HG02763 (cell line): ENCODE results near the gene MLIP.
"Not testable (repeated sequence)": the region's sequence is repeated elsewhere in the genome, so short reads cannot be mapped to it uniquely, and the experiment has no call there.

Source experiments
- ATAC-seq: cut with Tn5 transposase; IDR thresholded peaks from one replicate; pipeline ENCODE4 v1.9.1; 2021; ENCODE audit warnings: mild to moderate bottlenecking, moderate library complexity; ENCODE audit not compliant: unreplicated experiment

MLIP gene

DNA sequence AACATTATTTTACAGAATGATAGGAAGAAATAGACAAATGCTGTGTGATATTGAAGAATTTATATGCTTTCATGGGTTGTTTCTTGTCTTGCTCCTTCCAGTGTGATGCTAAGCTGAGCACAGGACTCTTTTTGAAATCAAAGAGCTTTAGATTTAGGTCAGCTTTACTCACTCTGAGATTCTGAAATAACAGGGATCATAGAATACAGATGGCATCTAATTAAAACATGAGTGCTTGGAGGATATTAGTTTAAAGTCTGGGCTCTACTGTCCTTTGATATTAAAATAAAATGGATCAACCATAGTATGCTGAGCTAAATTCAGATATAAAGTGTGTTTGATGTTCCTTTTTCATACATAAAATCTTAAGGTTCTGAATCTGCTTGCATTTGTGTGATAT, 29.6 kb downstream of the MLIP start:
- no peak for ATAC-seq

DNA sequence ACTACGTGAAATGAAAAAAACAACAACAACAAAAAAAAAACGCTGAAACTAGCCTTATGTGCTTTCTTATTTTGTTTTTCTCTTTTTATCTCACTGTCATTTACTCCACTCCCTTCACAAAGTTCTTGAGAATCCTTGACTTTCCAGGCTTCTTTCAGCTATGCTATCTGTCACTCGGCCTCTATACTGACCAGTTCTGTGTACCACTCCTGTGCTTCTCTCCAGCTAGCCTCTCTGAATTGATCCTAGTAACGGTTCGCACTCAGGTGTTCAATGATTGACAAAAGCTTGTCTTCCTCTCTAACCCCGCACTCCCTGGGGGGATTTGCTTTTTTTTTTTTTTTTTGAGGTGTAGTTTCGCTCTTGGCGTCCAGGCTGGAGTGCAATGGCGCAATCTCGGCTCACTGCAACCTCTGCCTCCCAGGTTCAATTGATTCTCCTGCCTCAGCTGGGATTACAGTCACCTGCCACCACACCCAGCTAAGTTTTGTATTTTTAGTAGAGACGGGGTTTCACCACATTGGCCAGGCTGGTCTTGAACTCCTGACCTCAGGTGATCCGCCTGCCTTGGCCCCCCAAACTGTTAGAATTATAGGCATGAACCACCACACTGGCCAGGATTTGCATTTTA, 31.8 kb downstream of the MLIP start:
- ATAC-seq: no peak

DNA sequence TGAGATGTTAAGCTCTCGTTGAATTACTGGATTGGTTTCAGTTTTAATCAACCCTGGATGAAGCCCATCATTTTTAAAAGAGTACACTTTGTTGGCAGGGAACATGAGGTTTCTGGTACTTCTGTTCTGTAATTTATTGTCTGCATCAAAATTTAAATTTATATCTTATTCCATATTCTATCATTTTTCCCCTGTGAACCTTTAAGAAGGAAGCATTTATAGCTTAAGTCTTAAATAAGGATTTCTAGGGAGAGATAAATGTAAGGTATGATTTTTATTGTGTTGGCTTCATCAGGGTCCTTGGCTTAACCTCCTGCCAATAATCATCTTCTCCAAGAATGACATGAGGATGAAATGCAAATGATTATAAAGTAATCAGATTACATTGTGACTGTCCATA, 40.6 kb downstream of the MLIP start:
- ATAC-seq: no peak

DNA sequence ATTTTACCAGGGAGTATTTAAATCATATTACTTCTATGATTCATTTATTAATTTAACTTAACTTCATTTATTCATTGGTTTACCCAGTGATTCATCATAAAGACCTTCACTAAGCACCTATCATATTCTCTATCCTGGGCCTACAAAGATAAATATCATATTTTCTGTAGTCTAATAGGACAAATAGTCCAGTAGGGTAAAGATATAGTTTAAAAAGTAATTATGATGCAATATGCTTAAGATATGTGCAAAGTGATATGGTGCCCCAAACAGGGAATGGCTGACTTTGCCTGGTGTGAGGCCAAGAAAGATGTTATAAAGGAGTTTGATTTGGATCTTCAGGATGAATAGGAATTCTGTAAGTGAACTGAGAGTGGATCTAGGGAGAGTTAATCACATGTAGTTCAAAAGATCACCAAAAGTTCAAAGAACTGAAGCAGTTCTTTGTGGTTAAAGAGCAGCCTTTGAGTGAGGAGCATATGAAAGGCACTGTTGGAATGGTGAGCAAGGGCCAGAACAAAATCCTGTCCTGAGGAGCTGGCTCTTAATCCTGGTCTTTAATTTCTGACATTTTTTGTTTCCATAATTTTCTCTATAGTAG, 45.5 kb downstream of the MLIP start:
- ATAC-seq: no peak

DNA sequence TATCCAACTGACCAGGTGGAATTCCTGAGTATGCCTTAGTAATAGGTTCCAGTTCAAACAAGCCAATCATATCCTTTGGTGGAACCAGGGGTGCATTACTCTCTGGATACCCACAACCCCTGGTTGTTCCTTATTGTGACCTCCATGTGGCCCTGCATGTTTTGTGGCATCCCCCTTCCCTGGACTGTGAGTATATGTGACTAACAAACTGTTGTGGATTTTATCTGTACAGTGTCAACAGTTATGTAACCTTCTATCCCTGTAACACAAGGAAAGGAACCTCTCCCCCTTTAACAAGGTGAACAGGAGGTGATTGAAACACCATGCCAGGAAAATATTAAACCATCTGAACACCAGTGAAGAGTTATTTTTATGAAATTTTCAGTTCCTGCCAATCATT, 46.2 kb downstream of the MLIP start:
- no peak for ATAC-seq

DNA sequence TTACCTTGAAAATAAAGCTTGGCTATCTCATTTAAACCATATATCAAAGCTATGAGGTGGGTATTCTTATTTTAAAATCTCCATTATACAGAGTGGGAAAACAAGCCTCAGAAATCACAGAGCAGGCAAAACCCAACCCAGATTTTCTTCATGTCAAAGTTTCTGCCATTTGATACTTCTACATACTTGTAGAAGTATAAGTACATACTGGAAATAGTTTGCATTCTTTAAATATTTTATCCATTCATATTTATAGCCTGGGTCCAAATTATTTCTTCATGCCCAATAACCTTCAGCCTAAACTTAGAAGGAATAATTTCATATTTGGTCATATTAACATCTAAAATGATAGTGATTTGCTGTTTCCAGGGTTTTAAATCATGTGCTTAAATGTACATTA, 61.8 kb downstream of the MLIP start:
- ATAC-seq: no peak

DNA sequence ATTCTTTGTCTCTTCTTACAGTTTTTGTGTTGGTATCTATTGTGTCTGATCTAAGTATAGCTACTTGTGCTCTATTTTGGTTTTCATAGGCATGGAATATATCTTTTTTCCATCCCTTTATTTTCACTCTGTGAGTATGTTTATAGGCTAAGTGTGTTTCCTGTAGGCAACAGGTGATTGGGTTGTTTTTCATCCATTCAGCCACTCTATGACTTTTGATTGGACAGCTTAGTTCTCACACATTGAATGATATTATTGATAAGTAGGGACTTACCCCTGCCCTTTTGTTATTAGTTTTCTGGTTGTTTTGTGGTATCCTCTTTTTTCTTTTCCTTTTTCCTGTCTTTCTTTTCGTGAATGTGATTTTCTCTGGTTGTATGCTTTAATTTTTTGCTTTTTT, 67.9 kb downstream of the MLIP start:
- ATAC-seq: no peak

DNA sequence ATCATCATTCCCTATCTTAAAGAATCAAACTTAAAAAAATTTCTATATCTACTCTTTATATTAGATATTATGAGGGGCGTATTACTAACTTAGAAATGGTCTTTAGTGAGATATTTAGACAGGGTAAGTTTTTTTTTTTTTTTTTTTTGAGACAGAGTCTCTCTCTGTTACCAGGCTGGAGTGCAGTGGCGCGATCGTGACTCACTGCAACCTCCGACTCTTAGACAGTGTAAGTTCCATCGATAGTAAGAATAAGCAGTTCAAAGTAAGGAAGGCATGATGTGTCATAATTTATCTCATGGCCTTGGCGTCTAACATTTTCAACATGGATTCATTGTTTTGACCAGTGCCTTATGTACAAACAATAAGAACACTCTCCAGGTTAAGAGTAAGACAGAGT, 72.4 kb downstream of the MLIP start:
- no peak for ATAC-seq

DNA sequence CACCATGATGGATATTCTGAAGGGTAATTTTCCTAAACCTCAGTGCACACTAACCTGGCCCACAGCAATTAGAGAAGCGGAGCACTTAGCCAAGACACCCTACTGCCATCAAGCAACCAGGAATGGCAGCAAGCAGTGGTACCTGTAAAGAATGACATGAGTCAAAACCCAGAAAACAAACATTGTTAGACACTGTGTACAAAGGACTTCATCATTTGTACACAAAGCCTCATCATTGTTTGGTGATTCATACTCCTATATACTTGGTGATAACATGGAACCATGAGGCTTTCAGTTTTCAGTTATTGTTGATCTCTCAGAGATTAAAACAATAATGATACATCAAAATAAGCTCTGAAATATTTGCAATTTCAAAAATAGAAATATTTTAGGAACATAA, 74.6 kb downstream of the MLIP start:
- ATAC-seq: no peak

DNA sequence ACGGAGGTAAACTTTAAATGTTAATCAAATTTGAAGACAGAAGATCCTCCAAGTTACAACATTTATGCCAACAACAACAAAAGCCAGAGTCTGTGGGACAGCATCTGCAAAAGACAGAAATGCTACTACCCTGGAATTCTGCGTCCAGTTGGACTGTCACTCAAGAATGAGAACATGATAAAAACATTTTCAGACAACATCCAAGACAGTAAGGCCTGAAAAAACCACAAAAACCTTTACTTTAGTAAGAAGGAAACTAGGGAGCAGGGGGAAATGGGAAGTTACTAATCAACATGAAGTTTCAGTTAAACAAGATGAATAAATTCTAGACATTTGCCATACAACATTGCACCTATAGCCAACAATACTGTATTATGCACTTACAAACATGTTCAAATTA, 77.6 kb downstream of the MLIP start:
- ATAC-seq: no peak

DNA sequence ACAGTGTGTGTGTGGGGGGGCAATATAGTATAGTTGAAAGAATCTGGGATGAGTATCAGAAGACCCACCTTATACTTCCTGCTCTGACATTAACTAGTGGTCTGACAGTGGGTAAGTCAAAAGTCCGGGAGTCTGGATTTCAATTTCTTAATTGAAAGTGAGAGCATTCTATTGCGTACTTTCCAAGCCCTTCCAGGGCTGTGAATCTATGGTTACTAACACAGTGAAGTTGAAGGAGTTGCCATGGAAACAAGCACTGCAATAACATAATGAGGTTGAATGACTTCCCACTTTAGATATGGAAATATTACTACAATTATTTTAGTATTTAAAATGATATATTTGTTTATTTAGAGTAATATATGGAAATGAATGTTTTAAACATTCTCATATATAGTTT, 80.2 kb downstream of the MLIP start:
- ATAC-seq: no peak

DNA sequence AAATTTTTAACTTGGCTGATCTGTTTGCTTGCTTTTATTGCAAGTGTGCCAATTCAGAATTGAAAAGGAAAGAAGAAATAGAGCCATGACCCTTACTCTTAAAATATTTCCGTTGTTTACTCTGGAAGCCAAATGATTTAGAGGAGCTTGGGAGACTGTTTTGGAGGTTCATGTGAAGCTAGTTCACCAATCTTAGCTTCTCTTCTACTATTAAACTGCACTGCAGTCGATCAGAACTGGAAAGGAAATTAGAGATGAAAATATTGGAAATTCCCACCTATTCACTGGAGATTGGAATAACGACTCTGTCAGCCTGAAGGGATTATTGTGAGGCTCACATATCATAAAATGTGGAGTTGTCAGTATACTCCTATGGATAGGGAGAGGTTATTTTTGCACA, 81.8 kb downstream of the MLIP start:
- ATAC-seq: no peak

DNA sequence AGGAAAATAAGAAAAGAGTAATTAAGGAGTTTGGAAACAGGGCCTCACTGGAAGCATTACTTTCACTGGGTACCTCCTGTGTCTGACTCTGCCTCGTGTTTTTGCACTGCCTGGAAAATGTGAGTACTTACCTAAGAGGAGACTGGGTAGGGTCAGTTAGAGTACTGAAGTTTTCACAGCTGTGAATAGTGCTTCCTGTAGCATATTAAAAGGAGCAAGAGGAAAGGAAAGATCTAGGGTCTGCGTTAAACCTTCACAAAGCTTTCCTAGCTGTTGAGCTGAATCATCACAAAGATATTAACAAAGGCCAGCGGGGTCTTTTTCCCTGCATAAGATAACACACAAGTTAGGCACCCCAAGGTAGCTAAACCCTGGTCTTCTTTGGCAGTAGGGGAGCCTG, 82.3 kb downstream of the MLIP start:
- no peak for ATAC-seq

DNA sequence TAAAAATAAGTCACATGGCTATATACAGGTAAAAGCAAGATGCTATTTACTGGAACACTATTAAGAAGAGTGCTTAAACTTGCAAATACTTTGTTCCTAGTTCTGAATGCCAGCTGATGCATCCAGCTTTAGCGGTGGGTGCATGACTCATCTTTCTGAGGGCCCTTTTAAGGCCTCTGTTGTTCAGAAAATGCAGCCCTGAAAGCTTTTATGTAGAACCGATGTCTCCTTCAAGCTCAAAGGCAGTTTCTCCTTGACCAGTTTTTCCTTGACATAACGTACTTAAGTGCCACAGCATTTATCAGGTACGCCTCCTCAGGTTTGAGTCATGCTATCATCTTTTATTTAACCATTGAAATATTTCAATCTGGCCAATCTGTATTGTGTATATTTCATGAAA, 82.8 kb downstream of the MLIP start:
- ATAC-seq: no peak

DNA sequence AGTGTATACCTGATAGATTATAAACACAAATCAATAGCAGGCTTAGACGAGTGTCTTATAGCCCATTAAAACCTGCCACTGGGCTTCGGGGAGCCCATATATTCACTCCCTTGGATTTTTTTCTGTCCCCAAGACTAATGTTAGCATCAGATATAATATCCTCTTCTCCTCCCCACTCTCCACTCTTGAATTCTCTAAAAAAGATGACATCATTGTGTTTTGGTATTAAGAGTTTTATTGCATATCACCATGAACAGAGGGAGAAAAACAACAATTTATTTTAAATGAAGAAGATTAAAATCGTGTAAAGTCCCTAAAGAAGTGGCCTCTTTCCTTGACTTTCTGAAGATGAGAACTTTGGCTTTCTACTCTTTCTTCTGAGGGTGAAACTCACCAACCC, 84.4 kb downstream of the MLIP start:
- no peak for ATAC-seq

DNA sequence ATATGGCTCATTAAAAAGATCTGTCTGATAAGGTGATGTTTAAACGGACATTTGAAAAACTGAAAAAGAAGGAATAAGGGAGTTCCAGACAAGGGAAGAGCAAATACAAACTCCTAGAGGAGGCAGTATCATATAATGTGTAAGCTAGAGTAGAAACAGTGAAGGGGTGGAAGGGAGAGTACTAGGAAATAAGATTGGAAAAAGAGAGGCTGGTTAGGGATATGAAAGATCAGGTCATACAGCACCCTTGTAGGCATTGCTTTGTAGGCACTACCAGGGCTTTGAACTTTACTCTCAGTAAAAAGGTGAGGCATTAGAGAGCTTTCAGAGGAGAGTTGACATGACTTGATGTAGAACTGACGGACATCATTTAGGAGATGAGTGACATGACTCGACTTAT, 85.7 kb downstream of the MLIP start:
- no peak for ATAC-seq

DNA sequence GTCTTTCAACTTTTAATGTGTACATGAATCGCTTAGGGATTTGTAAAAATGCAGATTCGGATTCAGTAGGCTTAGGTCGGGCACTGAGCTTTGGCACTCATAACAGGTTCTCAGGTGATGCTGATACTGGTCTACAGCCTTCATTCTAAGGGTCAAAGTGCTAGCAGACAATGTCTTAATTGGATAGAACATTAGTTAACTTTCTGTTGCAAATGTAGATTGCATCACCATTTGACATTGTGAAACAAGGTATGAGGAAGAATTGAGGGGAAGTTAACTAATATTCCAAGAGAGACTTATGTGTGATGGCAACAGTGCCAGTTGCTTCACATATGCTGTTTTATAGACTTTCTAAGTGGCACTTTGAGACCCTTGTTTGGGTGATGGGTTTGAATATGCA, 86.9 kb downstream of the MLIP start:
- no peak for ATAC-seq

DNA sequence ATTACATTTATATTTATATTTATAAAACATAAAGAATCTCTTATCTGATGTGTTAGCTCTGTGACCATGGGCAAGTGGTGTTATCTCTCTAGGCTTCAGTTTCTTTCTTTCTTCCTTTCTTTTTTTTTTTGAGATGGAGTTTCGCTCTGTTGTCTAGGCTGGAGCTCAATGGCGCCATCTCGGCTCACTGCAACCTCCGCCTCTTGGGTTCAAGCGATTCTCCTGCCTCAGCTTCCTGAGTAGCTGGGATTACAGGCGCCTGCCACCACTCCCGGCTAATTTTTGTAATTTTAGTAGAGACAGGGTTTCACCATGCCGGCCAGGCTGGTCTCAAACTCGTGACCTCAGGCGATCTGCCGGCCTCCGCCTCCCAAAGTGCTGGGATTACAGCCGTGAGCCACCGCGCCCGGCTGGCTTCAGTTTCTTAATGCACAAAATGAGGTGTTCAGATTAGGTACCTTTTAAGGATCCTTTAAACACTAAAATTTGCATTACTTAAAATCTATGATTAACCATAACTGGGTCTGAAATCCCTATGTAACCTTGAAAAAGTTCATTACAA, 92.3 kb downstream of the MLIP start:
- not testable (repeated sequence) for ATAC-seq

DNA sequence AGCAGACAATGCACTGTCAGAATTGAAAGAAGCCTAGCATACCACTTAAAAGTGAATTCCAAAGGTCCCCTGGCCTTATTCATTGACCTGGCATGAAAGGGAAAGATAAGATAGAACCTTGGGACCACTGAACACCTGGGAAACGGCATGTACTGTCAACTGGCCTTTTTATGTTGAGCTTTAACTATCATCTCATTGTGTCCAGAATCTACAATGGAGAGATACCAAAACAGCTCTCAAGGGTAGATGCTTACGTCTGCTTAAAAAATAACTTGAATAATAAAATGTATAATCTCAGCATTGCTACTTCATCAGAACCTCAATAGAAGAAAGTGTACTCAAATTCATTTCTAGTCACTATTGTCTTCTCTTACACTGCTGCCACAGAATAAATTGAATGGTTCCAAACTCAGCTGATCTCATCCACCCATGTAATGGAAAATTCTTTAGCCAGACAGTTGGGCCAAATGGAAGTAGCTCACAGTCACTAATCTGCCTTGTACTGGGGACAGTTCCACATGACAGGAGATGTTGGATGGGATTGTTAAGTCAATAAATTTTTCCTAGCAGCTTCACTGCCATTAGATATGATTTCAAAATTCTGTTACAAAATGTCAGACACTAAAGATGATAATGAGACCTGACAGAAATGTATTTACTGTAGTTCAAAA, 93.8 kb downstream of the MLIP start:
- ATAC-seq: no peak

DNA sequence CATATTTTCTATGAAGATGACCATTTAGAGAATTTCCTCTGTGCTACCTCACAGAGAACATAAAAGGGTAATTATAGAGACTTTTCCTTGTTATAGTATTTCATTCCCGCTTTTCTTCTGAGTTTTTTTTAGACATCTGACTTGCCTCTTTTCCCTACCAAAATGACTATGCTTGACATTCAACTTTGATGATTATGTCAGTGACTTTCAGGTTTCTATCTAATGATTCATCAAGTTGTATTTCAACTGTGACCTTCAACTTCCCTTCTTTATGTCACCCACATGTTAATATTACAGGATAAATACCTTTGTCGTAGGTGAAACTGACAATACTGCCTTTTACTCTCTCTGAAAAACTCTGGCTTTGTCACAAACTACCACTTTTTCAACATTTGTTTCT, 95.3 kb downstream of the MLIP start:
- ATAC-seq: no peak

DNA sequence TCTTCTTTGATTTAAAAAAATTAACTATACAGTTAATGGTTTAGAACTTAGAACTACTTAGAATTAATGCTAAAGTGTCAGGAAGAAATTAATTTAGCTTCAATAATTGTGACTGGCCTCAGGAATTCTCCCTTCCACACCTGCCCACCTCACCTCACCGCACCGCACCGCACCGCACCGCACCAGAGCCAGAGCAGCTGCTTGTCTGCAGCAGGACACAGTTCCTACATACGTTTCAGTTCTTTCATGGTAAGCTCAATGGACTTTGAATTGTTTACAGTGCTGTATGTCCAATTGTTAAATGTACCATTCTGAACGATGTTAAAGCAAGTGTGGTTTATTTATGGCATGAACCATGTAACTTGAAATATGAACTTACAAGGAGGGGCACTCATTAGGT, 98.7 kb downstream of the MLIP start:
- not testable (repeated sequence) for ATAC-seq

DNA sequence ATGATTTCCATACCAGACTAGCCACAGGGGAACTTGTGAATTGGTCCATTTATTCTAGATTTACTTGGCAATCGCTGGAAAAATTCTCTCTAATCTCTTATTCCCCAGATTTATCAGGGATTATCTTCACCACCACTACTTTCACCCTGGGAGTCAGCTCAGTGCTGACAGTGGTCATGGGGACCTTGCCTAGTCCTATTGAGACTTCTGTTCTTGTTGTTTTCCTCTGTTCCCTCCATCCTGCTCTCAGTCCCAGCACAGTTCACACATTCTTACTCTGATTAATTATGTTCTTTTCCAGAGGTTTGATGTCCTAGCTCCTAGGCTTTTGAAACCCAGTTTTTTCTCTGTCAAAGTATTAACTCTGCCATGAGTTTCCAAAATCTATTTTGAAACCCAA, 103.0 kb downstream of the MLIP start:
- no peak for ATAC-seq
